Progenitor cell of endocrine pancreas (in vitro differentiated cells): ENCODE measurements around the gene UBR4. TPM values are rescaled to one million over a fixed set of nuclear protein-coding genes. Genes with fewer than 3 reads are reported as not detected.
"Not testable (repeated sequence)": the region's sequence is repeated elsewhere in the genome, so short reads cannot be mapped to it uniquely, and the experiment has no call there.

ENCODE experiments used
- DNase-seq: peaks from one replicate; pipeline ENCODE4 v3.0.0; 2021; ENCODE audit warnings: low spot score; ENCODE audit not compliant: unreplicated experiment
- H3K27ac Mint-ChIP-seq: 2 replicates; pipeline ENCODE4 v1.8.0; 2021; ENCODE audit warnings: mild to moderate bottlenecking, moderate library complexity, mixed read lengths
- H3K27me3 Mint-ChIP-seq: 2 replicates; pipeline ENCODE4 v1.8.0; 2021; ENCODE audit warnings: mixed read lengths
- H3K36me3 Mint-ChIP-seq: 2 replicates; pipeline ENCODE4 v1.8.0; 2022; ENCODE audit warnings: mixed read lengths; ENCODE audit not compliant: insufficient read depth
- H3K4me1 Mint-ChIP-seq: 2 replicates; pipeline ENCODE4 v1.8.0; 2021; ENCODE audit warnings: low read depth, mixed read lengths
- H3K4me3 Mint-ChIP-seq: 2 replicates; pipeline ENCODE4 v1.8.0; 2021; ENCODE audit warnings: low read depth, mild to moderate bottlenecking, moderate library complexity, mixed read lengths
- H3K9me3 Mint-ChIP-seq: 2 replicates; pipeline ENCODE4 v1.8.0; 2021; ENCODE audit warnings: low read depth, mixed read lengths
- total RNA-seq: library from RNA; stranded (reverse); gene quantifications from 2 replicates; pipeline ENCODE4 v1.2.1, GENCODE V29; 2021
- TF ChIP-seq, protein P1 (sequence below): fragments of 200-600 bp; sonication (generic); IDR thresholded peaks from one replicate; pipeline ENCODE4 v1.5.0; 2021; ENCODE audit warnings: antibody characterized with exemption, mild to moderate bottlenecking; ENCODE audit not compliant: unreplicated experiment

Gene UBR4
- total RNA-seq, 1 donor from 2014 or later: 155 TPM

DNA sequence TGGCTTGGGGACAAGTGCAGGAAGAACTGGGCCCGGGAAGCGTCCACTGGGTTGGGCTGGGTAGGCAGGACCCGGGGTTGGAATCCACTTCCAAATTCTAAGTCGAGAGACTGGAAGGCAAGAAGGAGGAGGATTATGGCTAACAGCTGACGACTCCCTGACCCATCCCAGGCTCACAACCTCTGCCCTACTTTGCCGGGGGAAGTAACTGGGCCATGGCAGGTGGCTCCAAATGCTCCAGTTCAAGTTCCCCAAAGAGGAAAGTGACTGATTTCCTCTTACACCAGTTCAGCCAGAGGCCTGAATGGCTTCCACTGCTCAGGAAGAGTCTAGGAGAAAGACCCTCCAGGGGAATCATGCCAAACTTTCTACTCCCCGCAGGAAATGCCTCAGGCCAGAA, 29.8 kb upstream of the UBR4 start:
- Mint-ChIP-seq H3K9me3 (no peaks in the 10 kb centered on the region), H3K36me3 (peaks cover 13% of the 10 kb centered on the region), H3K27me3 (no peaks in the 10 kb centered on the region), H3K4me1 (no peaks in the 10 kb centered on the region), H3K4me3 (no peak overlapping the region), H3K27ac (no peak overlapping the region)
- DNase-seq: no peak
- TF ChIP-seq, protein P1, sequence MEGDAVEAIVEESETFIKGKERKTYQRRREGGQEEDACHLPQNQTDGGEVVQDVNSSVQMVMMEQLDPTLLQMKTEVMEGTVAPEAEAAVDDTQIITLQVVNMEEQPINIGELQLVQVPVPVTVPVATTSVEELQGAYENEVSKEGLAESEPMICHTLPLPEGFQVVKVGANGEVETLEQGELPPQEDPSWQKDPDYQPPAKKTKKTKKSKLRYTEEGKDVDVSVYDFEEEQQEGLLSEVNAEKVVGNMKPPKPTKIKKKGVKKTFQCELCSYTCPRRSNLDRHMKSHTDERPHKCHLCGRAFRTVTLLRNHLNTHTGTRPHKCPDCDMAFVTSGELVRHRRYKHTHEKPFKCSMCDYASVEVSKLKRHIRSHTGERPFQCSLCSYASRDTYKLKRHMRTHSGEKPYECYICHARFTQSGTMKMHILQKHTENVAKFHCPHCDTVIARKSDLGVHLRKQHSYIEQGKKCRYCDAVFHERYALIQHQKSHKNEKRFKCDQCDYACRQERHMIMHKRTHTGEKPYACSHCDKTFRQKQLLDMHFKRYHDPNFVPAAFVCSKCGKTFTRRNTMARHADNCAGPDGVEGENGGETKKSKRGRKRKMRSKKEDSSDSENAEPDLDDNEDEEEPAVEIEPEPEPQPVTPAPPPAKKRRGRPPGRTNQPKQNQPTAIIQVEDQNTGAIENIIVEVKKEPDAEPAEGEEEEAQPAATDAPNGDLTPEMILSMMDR: no peak

DNA sequence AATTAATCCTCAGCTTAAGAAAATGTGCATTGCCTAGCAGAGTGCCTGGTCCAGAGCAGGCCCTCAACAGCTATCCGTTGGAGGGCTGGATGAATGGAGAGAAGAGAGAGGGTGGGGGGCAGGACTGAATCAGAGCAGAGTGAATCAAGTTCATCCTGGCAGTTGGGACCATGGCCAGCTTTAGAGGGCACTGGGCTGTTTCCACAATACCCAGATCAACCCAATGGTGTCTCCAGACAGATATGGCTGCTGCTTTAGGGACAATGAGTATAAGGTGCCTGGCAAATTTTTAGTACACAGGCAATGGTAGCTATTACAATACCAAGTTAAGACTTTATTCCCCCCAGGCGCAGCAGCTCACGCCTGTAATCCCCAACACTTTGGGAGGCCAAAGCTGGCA, 24.2 kb upstream of the UBR4 start:
- no peak overlapping the region for H3K27ac Mint-ChIP-seq
- H3K4me3 Mint-ChIP-seq: no peak overlapping the region
- TF ChIP-seq, protein P1: no peak
- H3K4me1 Mint-ChIP-seq: no peaks in the 10 kb centered on the region
- peaks cover 18% of the 10 kb centered on the region for H3K36me3 Mint-ChIP-seq
- no peak for DNase-seq
- H3K27me3 Mint-ChIP-seq: no peaks in the 10 kb centered on the region
- H3K9me3 Mint-ChIP-seq: no peaks in the 10 kb centered on the region

DNA sequence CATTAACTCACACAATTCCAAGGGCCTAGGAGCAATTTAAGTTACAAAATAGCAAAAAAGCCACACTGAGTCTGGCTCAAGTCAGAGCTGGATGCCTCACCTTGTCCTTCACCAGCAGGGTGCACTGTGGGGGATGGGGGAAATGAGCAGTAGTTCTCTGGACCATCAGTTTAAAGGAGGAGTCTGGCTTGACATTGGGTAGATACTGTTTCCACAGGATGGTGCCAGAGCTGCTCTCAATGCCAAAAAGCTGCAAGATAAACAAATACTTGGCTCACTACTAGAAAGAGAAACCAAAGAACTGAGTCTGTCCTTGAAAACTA, 22.4 kb upstream of the UBR4 start:
- no peak for DNase-seq
- Mint-ChIP-seq H3K4me1 (no peaks in the 10 kb centered on the region), H3K4me3 (no peak overlapping the region), H3K27ac (no peak overlapping the region), H3K9me3 (no peaks in the 10 kb centered on the region), H3K36me3 (peaks cover 18% of the 10 kb centered on the region), H3K27me3 (no peaks in the 10 kb centered on the region)
- TF ChIP-seq, protein P1: no peak

DNA sequence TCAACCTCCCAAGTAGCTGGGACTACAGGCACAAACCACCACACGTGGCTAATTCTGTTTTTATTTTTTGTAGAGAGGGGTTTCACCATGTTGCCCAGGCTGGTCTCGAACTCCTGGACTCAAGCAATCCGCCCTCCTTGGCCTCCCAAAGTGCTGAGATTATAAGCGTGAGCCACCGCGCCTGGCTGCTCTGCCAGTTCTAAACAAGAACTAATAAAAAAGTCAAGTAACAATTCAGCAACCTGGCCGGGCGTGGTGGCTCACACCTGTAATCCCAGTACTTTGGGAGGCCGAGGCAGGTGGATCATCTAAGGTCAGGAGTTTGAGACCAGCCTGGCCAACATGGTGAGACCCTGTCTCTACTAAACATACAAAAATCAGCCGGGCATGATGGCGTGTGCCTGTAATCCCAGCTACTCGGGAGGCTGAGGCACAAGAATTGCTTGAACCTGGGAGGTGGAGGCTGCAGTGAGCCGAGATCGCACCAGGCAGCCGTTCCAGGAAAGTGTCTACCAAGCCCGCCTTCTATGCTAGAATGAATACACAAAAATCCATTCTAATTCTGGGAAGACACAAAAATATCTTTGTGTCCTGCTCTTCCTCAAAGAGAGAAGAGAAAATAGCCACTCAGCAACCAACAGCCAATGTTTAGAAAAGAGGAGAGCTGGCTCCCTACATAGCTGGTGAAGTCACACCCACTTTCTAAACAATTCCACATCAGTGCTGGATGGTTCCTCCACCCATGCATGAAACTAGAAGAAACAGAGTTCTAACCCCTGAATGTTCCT, 21.9 kb upstream of the UBR4 start:
- not testable (repeated sequence) for H3K27ac Mint-ChIP-seq, H3K4me3 Mint-ChIP-seq
- H3K36me3 Mint-ChIP-seq: peaks cover 15% of the 10 kb centered on the region

DNA sequence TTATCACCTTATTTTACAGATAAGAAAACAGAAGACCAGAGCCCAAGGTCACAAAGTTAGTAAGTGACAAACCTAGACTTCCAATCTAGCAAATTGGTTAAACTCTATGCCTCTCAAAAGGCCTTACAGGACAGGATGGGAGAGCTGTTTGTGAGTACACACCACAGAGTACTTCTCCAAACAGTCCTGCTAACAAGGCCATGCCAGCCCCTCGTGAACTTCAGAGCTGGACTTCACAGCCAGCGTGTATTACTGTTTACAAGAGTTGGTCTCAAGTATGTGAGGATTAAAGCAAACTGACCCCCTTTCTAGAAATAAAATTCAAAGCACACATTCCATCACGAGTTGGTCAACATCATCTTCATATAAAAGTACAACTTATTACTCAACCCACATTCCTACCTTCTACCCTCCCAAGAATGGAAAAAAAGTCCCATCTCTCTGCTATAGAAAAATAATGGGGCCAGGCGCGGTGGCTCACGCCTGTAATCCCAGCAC, 19.8 kb upstream of the UBR4 start:
- Mint-ChIP-seq H3K36me3 (peaks cover 16% of the 10 kb centered on the region), H3K9me3 (no peaks in the 10 kb centered on the region), H3K27ac (no peak overlapping the region), H3K4me3 (no peak overlapping the region), H3K4me1 (no peaks in the 10 kb centered on the region), H3K27me3 (no peaks in the 10 kb centered on the region)
- no peak for DNase-seq
- TF ChIP-seq, protein P1: no peak

More for the DNA sequence above, 21.9 kb upstream of the UBR4 start:
- H3K4me1 Mint-ChIP-seq, H3K9me3 Mint-ChIP-seq, H3K27me3 Mint-ChIP-seq, DNase-seq: not testable (repeated sequence)

DNA sequence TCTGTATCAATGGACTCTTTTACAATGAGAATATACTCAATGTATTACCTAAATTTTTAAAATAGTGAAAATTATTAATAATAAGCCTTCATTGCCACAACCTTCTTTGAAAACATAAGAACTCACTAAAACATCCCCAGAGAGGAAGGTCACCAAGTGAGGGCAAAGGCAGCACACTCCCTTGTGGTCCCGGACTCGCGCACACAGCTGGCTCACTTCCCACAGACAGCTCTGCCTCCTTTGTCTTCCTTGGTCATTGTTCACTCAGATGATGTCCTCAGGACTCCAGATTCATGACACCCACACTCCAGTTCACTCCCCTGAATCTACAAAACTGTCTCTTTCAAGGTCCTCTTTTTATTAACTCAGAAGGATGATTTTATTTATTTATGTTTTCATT, 19.2 kb upstream of the UBR4 start:
- Mint-ChIP-seq H3K4me3 (no peak overlapping the region), H3K4me1 (no peaks in the 10 kb centered on the region), H3K27ac (no peak overlapping the region), H3K36me3 (peaks cover 22% of the 10 kb centered on the region), H3K9me3 (no peaks in the 10 kb centered on the region), H3K27me3 (no peaks in the 10 kb centered on the region)
- TF ChIP-seq, protein P1: no peak
- no peak for DNase-seq
